Measurements from ENCODE around the gene VPS13D. TPM values are rescaled to one million over a fixed set of nuclear protein-coding genes. Genes with fewer than 3 reads are reported as not detected.
A peak's percentile ranks its signal among the peaks of the same experiment; 100 is the strongest.

Gene VPS13D
- total RNA-seq, 1 donor from 2014 or later, result 88.9 TPM

DNA sequence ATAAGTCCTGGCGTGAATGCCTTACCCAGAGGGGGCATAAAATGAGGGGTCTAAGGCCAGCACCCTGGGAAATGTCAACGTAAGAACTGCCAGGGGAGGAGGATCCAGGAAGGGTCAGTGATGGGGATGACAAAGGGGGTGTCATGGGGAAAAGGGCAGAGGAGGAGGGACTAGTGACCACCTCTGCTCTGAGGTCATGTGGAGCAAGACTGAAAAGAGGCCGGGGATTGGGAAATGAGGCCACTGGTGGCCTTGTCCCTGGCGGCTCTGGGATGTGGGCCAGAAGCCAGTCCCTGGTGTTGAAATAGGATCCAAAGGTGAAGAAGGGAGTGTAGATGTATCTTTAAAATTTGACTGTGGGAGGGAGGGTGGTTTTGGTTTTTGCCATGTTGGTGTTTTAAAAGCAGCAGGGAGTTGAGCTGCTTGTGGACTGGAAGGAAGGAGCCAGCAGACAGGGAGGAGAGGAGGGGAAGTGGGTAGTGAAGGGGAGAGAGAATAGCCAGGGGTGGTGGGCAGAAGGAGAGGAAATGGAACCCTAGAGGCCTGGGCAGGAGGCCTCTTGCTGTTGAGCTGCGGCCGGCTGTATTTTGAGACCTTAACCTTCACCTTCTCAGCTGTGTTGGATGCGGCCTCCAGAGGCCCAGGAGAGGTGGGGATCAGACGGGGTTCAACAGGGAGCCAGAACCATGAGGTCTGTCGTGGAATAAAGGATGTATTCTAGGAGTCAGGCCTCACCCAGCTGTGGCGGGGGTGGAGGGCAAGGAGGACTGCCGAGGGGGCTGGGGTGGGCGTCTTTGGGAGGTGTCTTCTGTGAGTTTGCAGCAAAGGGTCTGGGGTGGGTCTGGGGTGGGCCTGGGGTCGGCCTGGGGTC is 295.7 kb downstream of the VPS13D start:
- Histone ChIP-seq H3K4me1 (peaks cover 34% of the 10 kb centered on the region), H3K27me3 (no peaks in the 10 kb centered on the region), H3K4me3 (no peak overlapping the region), H3K27ac (peak overlapping the region; percentile 30), H3K36me3 (no peaks in the 10 kb centered on the region), H3K9me3 (no peaks in the 10 kb centered on the region)
- DNase-seq (ENCODE audit: extremely low spot score in 2 of 2), result no peak
- TF ChIP-seq POLR2A (IDR thresholded peaks at IDR 0.05) (no peak), POLR2AphosphoS5 (IDR thresholded peaks at IDR 0.05; ENCODE audit: insufficient read depth in 1 of 2, low read depth in 1 of 2) (peak in 1 of 2 donors; percentile 48)
- intact Hi-C loops (cut with DNase I), result no loop called here

DNA sequence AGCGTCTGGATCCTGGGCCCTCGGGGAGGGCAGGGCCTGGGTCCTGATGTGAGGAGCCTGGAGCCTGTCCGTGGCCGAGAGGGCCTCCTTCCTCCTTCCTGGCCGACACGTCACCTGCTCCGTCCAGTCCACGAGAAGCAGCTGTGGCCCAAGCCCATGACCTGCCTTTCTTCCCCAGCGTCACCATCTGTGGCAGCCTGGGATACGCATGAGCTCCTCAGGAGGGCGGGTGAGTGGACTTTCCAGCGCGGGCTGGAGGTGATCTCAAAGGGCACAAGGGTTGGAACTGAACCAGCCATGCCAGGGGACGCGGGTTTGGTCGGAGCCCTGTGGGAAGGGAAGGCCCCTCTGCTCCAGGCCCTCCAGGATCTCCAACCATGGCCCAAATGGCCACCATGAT is 297.7 kb downstream of the VPS13D start:
- Histone ChIP-seq H3K9me3 (no peaks in the 10 kb centered on the region), H3K4me1 (peaks cover 30% of the 10 kb centered on the region), H3K27me3 (no peaks in the 10 kb centered on the region), H3K4me3 (no peak overlapping the region), H3K27ac (peak overlapping the region; percentile 68), H3K36me3 (no peaks in the 10 kb centered on the region)
- no peak for DNase-seq (ENCODE audit: extremely low spot score in 2 of 2)
- intact Hi-C loops (cut with DNase I), result no loop called here
- TF ChIP-seq POLR2AphosphoS5 (IDR thresholded peaks at IDR 0.05; ENCODE audit: insufficient read depth in 1 of 2, low read depth in 1 of 2), result no peak
- TF ChIP-seq, protein P1, sequence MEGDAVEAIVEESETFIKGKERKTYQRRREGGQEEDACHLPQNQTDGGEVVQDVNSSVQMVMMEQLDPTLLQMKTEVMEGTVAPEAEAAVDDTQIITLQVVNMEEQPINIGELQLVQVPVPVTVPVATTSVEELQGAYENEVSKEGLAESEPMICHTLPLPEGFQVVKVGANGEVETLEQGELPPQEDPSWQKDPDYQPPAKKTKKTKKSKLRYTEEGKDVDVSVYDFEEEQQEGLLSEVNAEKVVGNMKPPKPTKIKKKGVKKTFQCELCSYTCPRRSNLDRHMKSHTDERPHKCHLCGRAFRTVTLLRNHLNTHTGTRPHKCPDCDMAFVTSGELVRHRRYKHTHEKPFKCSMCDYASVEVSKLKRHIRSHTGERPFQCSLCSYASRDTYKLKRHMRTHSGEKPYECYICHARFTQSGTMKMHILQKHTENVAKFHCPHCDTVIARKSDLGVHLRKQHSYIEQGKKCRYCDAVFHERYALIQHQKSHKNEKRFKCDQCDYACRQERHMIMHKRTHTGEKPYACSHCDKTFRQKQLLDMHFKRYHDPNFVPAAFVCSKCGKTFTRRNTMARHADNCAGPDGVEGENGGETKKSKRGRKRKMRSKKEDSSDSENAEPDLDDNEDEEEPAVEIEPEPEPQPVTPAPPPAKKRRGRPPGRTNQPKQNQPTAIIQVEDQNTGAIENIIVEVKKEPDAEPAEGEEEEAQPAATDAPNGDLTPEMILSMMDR (IDR thresholded peaks at IDR 0.05), result no peak
- no peak for TF ChIP-seq POLR2A (IDR thresholded peaks at IDR 0.05)

DNA sequence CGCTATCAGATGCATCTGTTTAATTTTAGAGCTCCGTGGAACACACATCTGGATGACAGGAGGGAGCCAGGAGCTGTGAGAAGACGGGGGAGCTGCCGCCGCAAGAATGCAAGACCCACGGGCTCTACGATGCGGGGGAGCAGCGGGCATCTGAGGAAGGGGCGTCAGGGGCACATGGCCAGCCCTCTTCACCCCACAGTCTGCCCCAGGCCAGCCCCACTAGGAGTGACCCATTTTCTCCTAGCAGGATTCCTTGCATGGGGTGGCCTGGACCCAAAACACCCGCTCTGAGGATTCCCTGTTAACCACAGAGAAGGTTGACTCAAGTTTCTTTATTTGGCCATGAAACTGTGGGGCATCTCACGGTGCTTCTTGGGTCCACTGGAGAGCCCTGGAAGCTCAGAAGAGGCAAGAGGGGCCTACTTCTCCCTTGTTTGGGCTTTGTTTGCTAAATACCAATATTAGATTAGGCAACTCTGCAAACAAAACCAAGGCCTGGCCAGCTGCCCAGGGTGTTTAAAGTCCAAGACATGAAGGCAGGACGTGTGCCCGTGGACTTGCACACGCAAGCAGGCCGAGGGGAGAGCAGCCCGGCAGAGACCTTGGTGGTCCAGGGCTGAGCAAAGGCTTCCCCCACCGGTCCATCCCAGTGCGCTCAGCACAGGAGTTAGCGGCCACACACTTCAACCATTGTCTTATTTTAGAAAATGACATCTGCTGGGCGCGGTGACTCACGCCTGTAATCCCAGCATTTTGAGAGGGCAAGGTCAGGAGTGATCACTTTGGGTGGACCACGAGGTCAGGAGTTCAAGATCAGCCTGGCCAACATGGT is 298.4 kb downstream of the VPS13D start:
- TF ChIP-seq, protein P1 (IDR thresholded peaks at IDR 0.05), result no peak
- TF ChIP-seq POLR2A (IDR thresholded peaks at IDR 0.05) (no peak), POLR2AphosphoS5 (IDR thresholded peaks at IDR 0.05; ENCODE audit: insufficient read depth in 1 of 2, low read depth in 1 of 2) (peak in 1 of 2 donors; percentile 77)
- intact Hi-C loops (cut with DNase I), result no loop called here
- Histone ChIP-seq H3K36me3 (no peaks in the 10 kb centered on the region), H3K9me3 (no peaks in the 10 kb centered on the region), H3K27ac (peak overlapping the region; percentile 68), H3K27me3 (no peaks in the 10 kb centered on the region), H3K4me1 (peaks cover 30% of the 10 kb centered on the region), H3K4me3 (no peak overlapping the region)
- DNase-seq (ENCODE audit: extremely low spot score in 2 of 2), result no peak

DNA sequence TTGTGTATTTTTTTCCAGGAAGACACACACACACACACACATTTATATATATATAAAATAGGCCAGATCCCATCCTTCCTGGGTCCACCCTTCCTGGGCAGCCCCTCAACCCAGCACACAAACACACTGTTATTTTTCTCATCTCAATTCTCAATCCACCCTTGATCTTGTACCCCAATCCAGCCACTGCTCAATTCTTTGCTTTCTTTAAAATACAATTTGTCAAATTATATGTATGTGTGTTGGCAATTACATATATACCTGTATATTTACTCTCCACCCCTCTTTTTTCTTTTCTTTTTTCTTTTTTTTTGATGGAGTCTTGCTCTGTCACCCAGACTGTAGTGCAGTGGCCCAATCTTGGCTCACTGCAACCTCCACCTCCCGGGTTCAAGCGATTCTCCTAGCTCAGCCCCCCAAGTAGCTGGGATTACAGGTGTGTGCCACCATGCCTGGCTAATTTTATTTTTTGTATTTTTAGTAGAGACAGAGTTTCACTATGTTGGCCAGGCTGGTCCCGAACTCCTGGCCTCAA is 299.9 kb downstream of the VPS13D start:
- intact Hi-C loops (cut with DNase I), result no loop called here
- Histone ChIP-seq H3K4me1 (peaks cover 30% of the 10 kb centered on the region), H3K27me3 (no peaks in the 10 kb centered on the region), H3K9me3 (no peaks in the 10 kb centered on the region), H3K36me3 (no peaks in the 10 kb centered on the region), H3K27ac (no peak overlapping the region), H3K4me3 (no peak overlapping the region)
- no peak for DNase-seq (ENCODE audit: extremely low spot score in 2 of 2)
- TF ChIP-seq, protein P1 (IDR thresholded peaks at IDR 0.05), result no peak
- no peak for TF ChIP-seq POLR2AphosphoS5 (IDR thresholded peaks at IDR 0.05; ENCODE audit: insufficient read depth in 1 of 2, low read depth in 1 of 2)
- no peak for TF ChIP-seq POLR2A (IDR thresholded peaks at IDR 0.05)

DNA sequence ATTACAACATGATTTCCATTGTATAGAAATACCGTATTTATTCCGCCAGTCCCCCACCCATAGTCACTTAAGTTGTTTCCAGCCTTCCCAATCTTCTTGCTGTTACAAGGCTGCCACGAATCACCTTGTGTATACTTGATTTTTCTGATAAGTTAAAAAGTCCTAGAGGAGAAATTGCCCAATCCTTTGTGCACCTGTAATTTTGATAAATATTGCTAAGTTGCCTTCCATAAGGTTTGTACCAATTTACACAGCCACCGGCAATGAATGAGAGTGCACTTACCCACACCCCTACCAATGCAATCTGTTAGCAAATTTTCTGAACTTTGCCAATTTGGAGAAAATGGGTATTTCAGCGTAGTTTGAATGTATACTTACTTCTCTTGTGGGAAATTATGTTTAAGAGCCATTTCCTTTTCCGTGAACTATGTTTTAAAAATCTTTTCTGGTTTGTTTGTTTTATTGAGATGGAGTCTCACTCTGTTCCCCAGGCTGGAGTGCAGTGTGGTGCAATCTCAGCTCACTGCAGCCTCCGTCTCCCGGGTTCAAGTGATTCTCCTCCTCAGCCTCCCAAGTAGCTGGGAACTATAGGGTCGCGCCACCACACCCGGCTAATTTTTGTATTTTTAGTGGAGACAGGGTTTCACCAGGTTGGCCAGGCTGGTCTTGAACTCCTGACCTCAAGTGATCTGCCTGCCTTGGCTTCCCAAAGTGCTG is 300.8 kb downstream of the VPS13D start:
- intact Hi-C loops (cut with DNase I), result no loop called here
- no peaks in the 10 kb centered on the region for H3K27me3 ChIP-seq

More for the DNA sequence above, 300.8 kb downstream of the VPS13D start:
- Histone ChIP-seq H3K36me3 (no peaks in the 10 kb centered on the region), H3K27ac (no peak overlapping the region), H3K4me1 (peaks cover 28% of the 10 kb centered on the region), H3K9me3 (no peaks in the 10 kb centered on the region), H3K4me3 (no peak overlapping the region)
- no peak for DNase-seq (ENCODE audit: extremely low spot score in 2 of 2)
- TF ChIP-seq, protein P1 (IDR thresholded peaks at IDR 0.05), result no peak
- no peak for TF ChIP-seq POLR2AphosphoS5 (IDR thresholded peaks at IDR 0.05; ENCODE audit: insufficient read depth in 1 of 2, low read depth in 1 of 2)

Data from vagina (tissue), 2 donors.